NT2/D1 (cell line): ENCODE measurements around the gene CREG1.

ENCODE experiments used
- SUZ12 ChIP-seq: IDR thresholded peaks from 2 replicates; pipeline ENCODE4 v1.6.1; 2011; ENCODE audit not compliant: insufficient read length, insufficient read depth; ENCODE audit errors: extremely low read depth
- YY1 ChIP-seq: IDR thresholded peaks from 2 replicates; pipeline ENCODE4 v1.6.1; 2011; ENCODE audit not compliant: insufficient read length, insufficient read depth

- TF ChIP-seq YY1 (no peak), SUZ12 (no peak)
Measured at GRCh38 chr1:167515461-167515860, 38.1 kb downstream of the CREG1 start.
